ENCODE measurements around the gene PGBD2. TPM values are rescaled to one million over a fixed set of nuclear protein-coding genes. Genes with fewer than 3 reads are reported as not detected.

The PGBD2 gene
- total RNA-seq, 2 experiments from 2014 or later = 3.0 to 3.5 TPM

- Mint-ChIP-seq H3K36me3 (ENCODE audit: low read depth) (no peaks in the 10 kb centered on the region), H3K27me3 (ENCODE audit: low read depth) (peaks cover 4% of the 10 kb centered on the region), H3K4me3 (no peak overlapping the region), H3K9me3 (no peaks in the 10 kb centered on the region), H3K27ac (no peak overlapping the region), H3K4me1 (ENCODE audit: low read depth) (no peaks in the 10 kb centered on the region)
- intact Hi-C loops (cut with micrococcal nuclease) = no loop called here
- CTCF ChIA-PET = no interaction called here
- DNase-seq = no peak
Measured at GRCh38 chr1:248892590-248892989, 13.4 kb upstream of the PGBD2 start.

GRCh38 chr1:248894837-248895236 lies 11.2 kb upstream of the PGBD2 start:
- H3K4me1 Mint-ChIP-seq (ENCODE audit: low read depth) = no peaks in the 10 kb centered on the region
- H3K4me3 Mint-ChIP-seq = no peak overlapping the region
- H3K27ac Mint-ChIP-seq = no peak overlapping the region
- intact Hi-C loops (cut with micrococcal nuclease) = no loop called here
- CTCF ChIA-PET = no interaction called here
- no peaks in the 10 kb centered on the region for H3K36me3 Mint-ChIP-seq (ENCODE audit: low read depth)
- peaks cover 10% of the 10 kb centered on the region for H3K27me3 Mint-ChIP-seq (ENCODE audit: low read depth)
- DNase-seq = no peak
- H3K9me3 Mint-ChIP-seq = no peaks in the 10 kb centered on the region

- intact Hi-C loops (cut with micrococcal nuclease) = no loop called here
- Mint-ChIP-seq H3K36me3 (ENCODE audit: low read depth) (no peaks in the 10 kb centered on the region), H3K27ac (no peak overlapping the region), H3K4me1 (ENCODE audit: low read depth) (no peaks in the 10 kb centered on the region), H3K9me3 (no peaks in the 10 kb centered on the region), H3K27me3 (ENCODE audit: low read depth) (peaks cover 10% of the 10 kb centered on the region), H3K4me3 (no peak overlapping the region)
- CTCF ChIA-PET = interaction anchor here (1.9 kb wide), 1 partner anchor 28 kb away, joined by 5 read pairs; no protein-coding TSS in a partner anchor
- no peak for DNase-seq
Measured at GRCh38 chr1:248897412-248898337, 8.4 kb upstream of the PGBD2 start.

- DNase-seq = no peak
- no peaks in the 10 kb centered on the region for H3K4me1 Mint-ChIP-seq (ENCODE audit: low read depth)
- H3K36me3 Mint-ChIP-seq (ENCODE audit: low read depth) = no peaks in the 10 kb centered on the region
- no peaks in the 10 kb centered on the region for H3K9me3 Mint-ChIP-seq
- H3K4me3 Mint-ChIP-seq = no peak overlapping the region
- intact Hi-C loops (cut with micrococcal nuclease) = no loop called here
- CTCF ChIA-PET = no interaction called here
- no peak overlapping the region for H3K27ac Mint-ChIP-seq
- peaks cover 8% of the 10 kb centered on the region for H3K27me3 Mint-ChIP-seq (ENCODE audit: low read depth)
Measured at GRCh38 chr1:248900637-248901036, 5.4 kb upstream of the PGBD2 start.

GRCh38 chr1:248901578-248901977 lies 4.5 kb upstream of the PGBD2 start:
- intact Hi-C loops (cut with micrococcal nuclease) = no loop called here
- H3K27me3 Mint-ChIP-seq (ENCODE audit: low read depth) = peaks cover 8% of the 10 kb centered on the region
- no peak for DNase-seq
- no peak overlapping the region for H3K27ac Mint-ChIP-seq
- H3K4me1 Mint-ChIP-seq (ENCODE audit: low read depth) = no peaks in the 10 kb centered on the region
- CTCF ChIA-PET = interaction anchor here (0.7 kb wide), 1 partner anchor 43 kb away, joined by 3 read pairs; the partner anchor contains the start of gene ZNF692
- H3K36me3 Mint-ChIP-seq (ENCODE audit: low read depth) = no peaks in the 10 kb centered on the region
- H3K9me3 Mint-ChIP-seq = no peaks in the 10 kb centered on the region
- H3K4me3 Mint-ChIP-seq = no peak overlapping the region

GRCh38 chr1:248904437-248905216 lies 1.4 kb upstream of the PGBD2 start:
- H3K36me3 Mint-ChIP-seq (ENCODE audit: low read depth) = no peaks in the 10 kb centered on the region
- H3K4me3 Mint-ChIP-seq = no peak overlapping the region
- CTCF ChIA-PET = no interaction called here
- no peaks in the 10 kb centered on the region for H3K9me3 Mint-ChIP-seq
- H3K27me3 Mint-ChIP-seq (ENCODE audit: low read depth) = no peaks in the 10 kb centered on the region
- H3K4me1 Mint-ChIP-seq (ENCODE audit: low read depth) = peaks cover 14% of the 10 kb centered on the region
- no peak overlapping the region for H3K27ac Mint-ChIP-seq
- no peak for DNase-seq
- intact Hi-C loops (cut with micrococcal nuclease) = loop anchor here (2.0 kb wide), 1 partner anchor 14 kb away; no protein-coding TSS in a partner anchor

- no peaks in the 10 kb centered on the region for H3K36me3 Mint-ChIP-seq (ENCODE audit: low read depth)
- intact Hi-C loops (cut with micrococcal nuclease) = loop anchor here (1.0 to 2.0 kb wide), 6 partner anchors 15 to 79 kb away; partner anchors contain the start of genes ZNF672 and ZNF692
- peak overlapping the region; percentile 89 for H3K4me3 Mint-ChIP-seq
- no peaks in the 10 kb centered on the region for H3K9me3 Mint-ChIP-seq
- peak overlapping the region; percentile 97 for H3K27ac Mint-ChIP-seq
- peaks cover 14% of the 10 kb centered on the region for H3K4me1 Mint-ChIP-seq (ENCODE audit: low read depth)
- CTCF ChIA-PET = interaction anchor here (1.2 kb wide), 1 partner anchor 81 kb away, joined by 3 read pairs; no protein-coding TSS in a partner anchor
- H3K27me3 Mint-ChIP-seq (ENCODE audit: low read depth) = no peaks in the 10 kb centered on the region
- DNase-seq = no peak
Measured at GRCh38 chr1:248905662-248906008, 400 bp upstream of the PGBD2 start.

GRCh38 chr1:248906753-248907661 lies 972 bp downstream of the PGBD2 start:
- DNase-seq = no peak
- H3K4me1 Mint-ChIP-seq (ENCODE audit: low read depth) = peaks cover 14% of the 10 kb centered on the region
- H3K4me3 Mint-ChIP-seq = peak overlapping the region; percentile 92
- CTCF ChIA-PET = interaction anchor here (0.9 to 1.2 kb wide), 3 partner anchors 9 to 82 kb away, joined by 3 to 4 read pairs (median 3); no protein-coding TSS in a partner anchor
- H3K27ac Mint-ChIP-seq = peak overlapping the region; percentile 87
- no peaks in the 10 kb centered on the region for H3K27me3 Mint-ChIP-seq (ENCODE audit: low read depth)
- no peaks in the 10 kb centered on the region for H3K9me3 Mint-ChIP-seq
- intact Hi-C loops (cut with micrococcal nuclease) = loop anchor here (1.0 kb wide), 5 partner anchors 17 to 81 kb away; partner anchors contain the start of genes ZNF672 and ZNF692
- H3K36me3 Mint-ChIP-seq (ENCODE audit: low read depth) = no peaks in the 10 kb centered on the region

GRCh38 chr1:248910761-248911160 lies 4.7 kb downstream of the PGBD2 start:
- H3K4me3 Mint-ChIP-seq = no peak overlapping the region
- no peaks in the 10 kb centered on the region for H3K27me3 Mint-ChIP-seq (ENCODE audit: low read depth)
- no peaks in the 10 kb centered on the region for H3K9me3 Mint-ChIP-seq
- CTCF ChIA-PET = no interaction called here
- peaks cover 6% of the 10 kb centered on the region for H3K36me3 Mint-ChIP-seq (ENCODE audit: low read depth)
- H3K4me1 Mint-ChIP-seq (ENCODE audit: low read depth) = peaks cover 18% of the 10 kb centered on the region
- intact Hi-C loops (cut with micrococcal nuclease) = no loop called here
- no peak for DNase-seq
- H3K27ac Mint-ChIP-seq = no peak overlapping the region

GRCh38 chr1:248913933-248914332 lies 7.9 kb downstream of the PGBD2 start:
- CTCF ChIA-PET = interaction anchor here (0.6 to 1.3 kb wide), 2 partner anchors 10 to 72 kb away, joined by 3 read pairs; no protein-coding TSS in a partner anchor
- Mint-ChIP-seq H3K4me3 (no peak overlapping the region), H3K9me3 (no peaks in the 10 kb centered on the region), H3K36me3 (ENCODE audit: low read depth) (peaks cover 22% of the 10 kb centered on the region), H3K27me3 (ENCODE audit: low read depth) (no peaks in the 10 kb centered on the region), H3K27ac (no peak overlapping the region), H3K4me1 (ENCODE audit: low read depth) (peaks cover 8% of the 10 kb centered on the region)
- intact Hi-C loops (cut with micrococcal nuclease) = no loop called here
- DNase-seq = no peak

GRCh38 chr1:248914796-248915381 lies 8.9 kb downstream of the PGBD2 start:
- Mint-ChIP-seq H3K4me1 (ENCODE audit: low read depth) (peaks cover 4% of the 10 kb centered on the region), H3K9me3 (no peaks in the 10 kb centered on the region), H3K4me3 (no peak overlapping the region), H3K27me3 (ENCODE audit: low read depth) (no peaks in the 10 kb centered on the region), H3K36me3 (ENCODE audit: low read depth) (peaks cover 28% of the 10 kb centered on the region), H3K27ac (no peak overlapping the region)
- intact Hi-C loops (cut with micrococcal nuclease) = no loop called here
- CTCF ChIA-PET = interaction anchor here (1.3 kb wide), 1 partner anchor 73 kb away, joined by 3 read pairs; no protein-coding TSS in a partner anchor
- no peak for DNase-seq
